DLD1 (cell line): Measurements from ENCODE around the gene ATG4A.

Experiments
- in situ Hi-C: cut with HindIII; loops from 2 replicates; pipeline ENCODE4 v1.10.0; 2017; ENCODE audit warnings: low sequenced_read_pairs

Gene ATG4A

DNA sequence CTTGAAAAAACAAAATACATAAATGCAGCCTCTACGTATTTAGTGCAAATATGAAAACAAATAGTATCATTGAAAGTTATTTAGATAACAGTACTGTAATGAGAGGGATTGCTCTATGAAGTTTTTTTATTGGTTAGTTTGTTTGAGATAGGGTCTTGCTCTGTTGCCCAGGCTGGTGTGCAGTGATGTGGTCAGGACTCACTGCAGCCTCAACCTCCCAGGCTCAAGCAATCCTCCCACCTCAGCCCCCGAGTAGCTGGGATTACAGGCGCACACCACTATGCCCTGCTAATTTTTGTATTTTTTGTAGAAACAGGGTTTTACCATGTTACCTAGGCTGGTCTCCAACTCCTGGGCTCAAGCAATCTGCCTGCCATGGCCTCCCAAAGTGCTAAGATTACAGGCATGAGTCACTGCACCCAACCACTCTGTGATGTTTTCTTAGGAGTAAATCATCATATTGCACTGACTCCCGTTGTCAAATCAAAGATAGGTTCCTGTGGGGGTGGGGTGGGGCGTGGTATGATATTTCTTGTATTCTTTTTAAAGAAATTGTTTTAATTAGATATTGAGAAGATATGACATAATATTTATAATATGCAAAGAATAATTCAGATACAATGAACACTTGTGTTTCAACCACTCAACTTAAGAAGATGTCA lies 75.8 kb downstream of the ATG4A start:
- in situ Hi-C loops = no loop called here

DNA sequence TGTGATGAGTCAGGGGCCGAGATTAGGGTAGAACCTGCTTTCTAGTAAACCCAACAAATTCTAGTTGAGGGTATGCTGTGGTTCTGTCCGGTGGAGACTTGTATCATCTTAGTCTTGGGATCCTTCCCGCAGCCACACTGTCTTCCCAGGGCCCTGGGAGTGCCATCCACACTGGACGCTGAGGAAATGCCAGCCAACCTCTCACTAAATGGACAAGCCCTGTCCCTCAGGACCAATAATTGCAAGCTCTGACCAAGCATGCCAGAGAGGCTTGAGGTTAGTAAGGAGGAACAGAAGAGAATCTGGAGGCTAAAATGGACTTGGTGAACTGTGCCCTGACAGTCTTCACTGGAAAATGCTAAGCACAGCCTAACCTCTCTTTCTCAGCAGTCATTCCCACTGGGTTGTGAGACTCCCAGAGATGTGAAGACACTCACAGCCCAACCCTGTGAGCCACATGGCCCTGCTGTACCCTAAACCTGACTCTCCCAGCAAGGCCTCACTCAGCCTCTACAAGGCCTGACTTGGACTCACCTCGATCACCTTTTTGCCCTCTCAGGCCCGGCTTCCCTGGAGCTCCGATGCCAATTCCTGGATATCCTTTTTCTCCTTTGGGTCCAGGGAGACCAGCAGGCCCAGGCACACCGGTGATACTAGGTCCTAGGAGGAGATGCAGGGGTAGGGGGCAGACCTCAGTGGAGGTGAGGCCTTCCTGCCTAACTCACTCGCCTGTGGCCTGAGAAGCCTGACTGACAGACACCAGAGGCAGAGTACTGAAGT lies 77.6 kb downstream of the ATG4A start:
- in situ Hi-C loops = no loop called here

DNA sequence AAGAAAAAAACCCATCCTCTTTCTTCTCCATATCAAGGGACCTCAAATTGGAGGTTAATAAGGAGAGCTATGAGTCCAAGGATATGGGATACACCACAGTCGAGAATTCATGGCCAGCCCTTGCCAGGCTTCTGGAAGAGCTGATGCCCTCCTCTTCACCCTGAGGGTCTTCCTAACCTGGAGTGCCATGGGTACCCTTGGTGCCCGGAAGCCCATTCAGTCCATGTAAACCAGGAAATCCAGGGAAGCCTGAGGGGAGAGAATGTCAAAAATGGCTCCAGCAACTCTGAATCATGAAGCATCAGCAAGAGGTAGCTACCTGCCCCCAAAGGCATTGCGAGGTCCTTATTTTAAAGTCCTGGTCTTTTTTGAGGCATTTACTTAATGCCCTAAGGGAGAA lies 78.2 kb downstream of the ATG4A start:
- in situ Hi-C loops = no loop called here

DNA sequence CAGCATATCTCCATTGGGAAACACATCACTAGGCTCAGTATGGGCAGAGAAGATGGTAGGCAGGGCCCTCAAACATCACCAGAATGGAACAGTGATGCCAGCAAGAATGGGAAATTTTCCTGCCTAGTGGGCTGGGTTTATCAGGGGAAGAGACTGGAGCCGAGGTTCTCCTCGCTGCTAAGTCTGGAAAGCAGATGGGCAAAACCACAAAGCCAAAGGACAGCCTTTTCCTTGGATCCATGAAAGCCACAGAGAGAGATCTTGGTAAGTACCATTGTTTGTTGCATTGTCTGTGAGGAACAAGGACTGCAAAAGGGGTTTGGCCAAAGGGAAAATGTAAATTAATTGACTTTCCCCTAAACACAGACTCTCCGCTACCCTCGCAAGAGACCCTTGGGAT lies 80.1 kb downstream of the ATG4A start:
- in situ Hi-C loops = no loop called here

DNA sequence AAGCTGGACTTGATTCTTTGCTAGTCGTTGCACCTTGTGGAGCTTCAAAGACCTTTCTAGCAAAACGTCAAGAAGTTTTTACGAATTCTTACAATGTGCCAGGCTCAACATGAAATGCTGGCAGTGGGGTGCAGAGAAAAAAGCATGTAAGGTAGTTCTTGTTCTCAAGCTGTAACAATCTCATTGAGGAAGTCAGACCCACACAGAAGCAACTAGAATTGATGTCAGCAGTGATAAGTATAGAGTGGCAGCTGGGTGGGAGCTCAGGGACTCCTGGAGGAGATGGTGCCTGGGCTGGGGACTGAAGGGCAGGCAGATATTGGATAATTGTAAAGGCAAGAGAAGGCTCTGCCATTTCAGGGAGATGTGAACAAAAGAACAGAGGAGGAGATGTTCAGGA lies 82.3 kb downstream of the ATG4A start:
- in situ Hi-C loops = no loop called here

DNA sequence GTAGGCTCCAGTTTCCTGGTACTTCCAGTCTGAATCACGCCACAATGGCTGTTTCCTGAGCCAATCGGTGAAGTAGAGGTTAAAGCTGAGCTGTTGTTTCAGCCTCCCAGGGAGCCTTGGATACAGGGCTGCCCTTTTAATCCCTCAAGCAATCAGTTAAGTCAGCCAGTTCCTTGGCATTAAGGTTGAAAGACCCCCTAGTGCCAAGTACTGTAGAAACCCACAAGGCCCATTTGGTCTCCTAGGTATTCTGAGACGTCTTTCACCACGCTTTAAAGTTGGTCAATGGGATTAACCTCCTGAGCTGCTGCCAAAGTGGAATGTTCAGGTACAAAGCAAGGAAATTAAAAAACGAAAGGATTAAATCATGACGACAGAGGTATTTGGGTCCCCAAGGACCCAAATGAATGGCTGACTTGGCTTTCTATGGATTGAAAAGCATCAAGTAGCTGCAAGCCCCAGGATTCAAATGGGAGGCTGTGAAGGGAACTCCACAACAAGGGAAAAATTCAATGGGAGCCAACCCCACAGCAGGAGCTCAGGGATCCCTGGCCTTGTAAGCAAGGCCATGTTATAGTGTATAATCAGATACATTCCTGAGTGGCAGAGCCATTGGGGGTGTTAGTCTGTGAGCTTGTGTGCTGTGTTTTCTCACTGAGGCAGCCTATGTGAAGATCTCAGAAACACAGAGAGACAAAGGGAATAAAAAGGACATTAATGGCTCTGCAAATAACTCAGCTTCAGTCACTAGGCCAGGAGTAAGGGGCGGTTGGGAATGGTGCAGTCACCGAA lies 86.0 kb downstream of the ATG4A start:
- in situ Hi-C loops = no loop called here

DNA sequence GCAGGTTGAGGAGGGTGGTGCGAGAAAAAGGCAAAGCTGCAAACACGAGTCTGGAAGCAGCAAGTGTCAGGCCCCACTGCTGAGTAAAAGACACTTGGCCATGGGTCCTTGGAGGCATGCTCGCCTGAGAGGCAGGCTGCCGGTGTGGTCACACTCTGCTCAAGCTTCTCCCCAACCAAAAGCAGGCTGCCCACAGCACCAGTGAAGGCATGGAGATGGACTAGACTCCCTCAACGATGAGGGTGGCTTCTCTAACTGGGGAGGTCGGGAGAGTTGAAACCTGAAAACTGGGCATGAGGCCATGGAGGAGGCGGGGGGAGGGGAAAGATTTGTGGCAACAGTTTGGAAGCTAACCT lies 86.5 kb downstream of the ATG4A start:
- in situ Hi-C loops = no loop called here

DNA sequence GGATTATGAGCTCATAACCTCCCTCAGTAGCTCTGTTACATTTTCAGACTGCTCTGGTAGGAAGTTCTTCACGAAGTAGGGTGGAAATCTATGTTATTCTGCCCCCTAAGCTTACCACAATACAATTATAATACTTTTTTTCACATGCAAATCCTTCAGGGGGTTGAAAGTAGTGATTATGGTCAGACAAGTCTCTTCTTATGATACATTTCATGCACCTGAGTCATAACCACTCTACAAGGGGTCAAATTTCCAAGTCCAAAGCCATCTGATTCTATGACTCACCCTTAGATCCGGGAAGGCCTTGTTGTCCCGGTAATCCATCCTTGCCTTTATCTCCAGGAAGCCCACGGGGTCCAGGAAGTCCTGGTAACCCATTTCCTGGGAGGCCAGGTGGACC lies 95.2 kb downstream of the ATG4A start:
- in situ Hi-C loops = no loop called here

DNA sequence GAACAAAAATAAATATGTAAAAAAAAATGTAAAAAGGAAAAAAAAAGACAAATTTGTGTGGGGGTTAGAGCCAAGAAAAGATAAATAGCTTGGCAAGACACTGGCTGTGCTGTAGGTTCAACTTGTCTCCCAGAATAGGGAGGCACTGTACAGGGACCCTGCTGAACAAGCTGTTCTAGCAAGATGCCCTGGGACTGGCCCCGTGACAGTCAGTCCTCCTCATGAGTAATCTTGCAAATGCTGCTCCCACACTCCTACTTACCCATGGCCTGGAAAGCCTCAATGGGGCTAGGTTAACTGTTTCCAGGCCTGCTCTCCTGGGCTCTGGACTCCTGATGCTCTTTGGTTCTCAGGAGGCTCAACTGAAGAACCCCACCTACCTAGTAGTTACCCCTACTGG lies 106.8 kb downstream of the ATG4A start:
- in situ Hi-C loops = no loop called here

DNA sequence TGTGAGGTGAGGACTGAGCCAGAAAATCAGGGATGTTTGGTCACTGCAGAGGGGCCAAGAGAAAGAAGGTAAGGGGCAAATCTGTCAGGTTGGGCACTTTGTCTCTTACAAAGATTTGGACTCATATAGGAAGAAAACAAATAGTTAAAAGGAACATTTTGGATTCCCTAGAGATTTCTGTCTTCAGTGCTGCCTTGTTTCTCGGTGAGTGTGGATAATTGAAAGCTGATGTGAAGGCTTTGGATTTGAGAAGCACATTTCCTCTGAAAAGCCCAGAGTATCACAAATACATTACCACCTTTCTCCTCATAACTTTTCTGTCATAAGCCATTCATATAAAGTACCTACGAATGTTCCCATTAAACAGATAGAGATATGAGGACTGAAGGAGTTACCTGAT lies 107.5 kb downstream of the ATG4A start:
- in situ Hi-C loops = no loop called here

DNA sequence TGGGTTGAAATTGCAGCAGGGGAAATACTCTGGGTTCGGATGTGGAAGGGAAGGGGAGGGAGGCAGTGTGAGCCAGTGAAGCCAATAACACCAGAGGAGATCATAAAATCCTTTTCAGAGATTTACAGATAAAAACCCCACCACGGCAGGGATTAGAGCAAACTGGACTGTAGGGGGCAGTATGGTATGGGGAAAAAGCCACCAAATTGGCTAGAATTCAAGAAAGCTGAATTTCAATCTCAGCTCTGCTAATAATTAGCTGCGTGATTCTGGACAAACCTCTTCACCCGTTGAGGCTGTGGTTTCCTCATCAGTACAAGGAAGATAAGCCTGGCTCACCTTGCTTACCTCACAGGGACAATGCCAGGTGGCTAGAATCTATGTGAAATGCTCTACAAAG lies 108.1 kb downstream of the ATG4A start:
- in situ Hi-C loops = no loop called here

DNA sequence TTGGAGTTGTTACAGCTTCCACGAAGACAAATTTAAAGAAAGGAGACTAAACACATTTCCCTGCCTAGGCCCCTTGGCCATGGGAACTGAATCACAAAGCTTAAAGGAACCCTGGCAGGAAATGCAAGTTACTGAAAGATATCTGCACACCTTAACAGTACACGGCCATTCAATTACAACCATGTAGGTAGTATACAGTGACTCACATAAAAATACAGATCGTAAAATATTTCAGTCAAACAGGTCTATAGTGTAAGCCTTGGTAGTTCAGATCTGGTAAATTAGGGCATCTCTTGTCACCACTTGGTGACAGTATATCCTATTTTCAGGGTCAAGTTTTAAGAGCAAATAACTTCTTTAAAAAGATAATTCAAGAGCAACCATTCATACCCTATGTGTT lies 112.0 kb downstream of the ATG4A start:
- in situ Hi-C loops = no loop called here
